Activated T-cell treated with anti-CD3 and anti-CD28 coated beads, Interleukin-2, amount 50 U/mL, for 1 hour (primary cell): ENCODE results near the gene RHEB.

Experiments used
- DNase-seq: peaks from one replicate; pipeline ENCODE4 v3.0.0-alpha.2; 2020

RHEB gene

GRCh38 chr7:151468217-151469018 is 51.3 kb downstream of the RHEB start:
- DNase-seq, result no peak

GRCh38 chr7:151465169-151465568 is 54.5 kb downstream of the RHEB start:
- DNase-seq, result no peak

- no peak for DNase-seq
Observed at GRCh38 chr7:151462306-151462779, 57.4 kb downstream of the RHEB start.

DNA sequence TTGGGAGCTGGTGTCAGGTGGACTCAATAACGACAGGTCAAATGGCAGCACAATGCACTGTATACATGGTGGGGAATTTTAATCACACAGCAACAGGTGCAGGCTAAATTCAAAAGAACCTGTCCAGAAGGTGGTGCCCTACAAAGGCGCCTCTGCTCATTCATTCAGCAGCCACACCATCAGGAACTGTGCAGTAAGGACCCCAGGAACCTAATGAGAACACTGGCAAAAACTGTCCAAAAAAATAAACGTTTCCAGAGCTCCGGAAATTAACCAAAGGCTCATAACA is 57.8 kb downstream of the RHEB start:
- DNase-seq, result no peak

DNA sequence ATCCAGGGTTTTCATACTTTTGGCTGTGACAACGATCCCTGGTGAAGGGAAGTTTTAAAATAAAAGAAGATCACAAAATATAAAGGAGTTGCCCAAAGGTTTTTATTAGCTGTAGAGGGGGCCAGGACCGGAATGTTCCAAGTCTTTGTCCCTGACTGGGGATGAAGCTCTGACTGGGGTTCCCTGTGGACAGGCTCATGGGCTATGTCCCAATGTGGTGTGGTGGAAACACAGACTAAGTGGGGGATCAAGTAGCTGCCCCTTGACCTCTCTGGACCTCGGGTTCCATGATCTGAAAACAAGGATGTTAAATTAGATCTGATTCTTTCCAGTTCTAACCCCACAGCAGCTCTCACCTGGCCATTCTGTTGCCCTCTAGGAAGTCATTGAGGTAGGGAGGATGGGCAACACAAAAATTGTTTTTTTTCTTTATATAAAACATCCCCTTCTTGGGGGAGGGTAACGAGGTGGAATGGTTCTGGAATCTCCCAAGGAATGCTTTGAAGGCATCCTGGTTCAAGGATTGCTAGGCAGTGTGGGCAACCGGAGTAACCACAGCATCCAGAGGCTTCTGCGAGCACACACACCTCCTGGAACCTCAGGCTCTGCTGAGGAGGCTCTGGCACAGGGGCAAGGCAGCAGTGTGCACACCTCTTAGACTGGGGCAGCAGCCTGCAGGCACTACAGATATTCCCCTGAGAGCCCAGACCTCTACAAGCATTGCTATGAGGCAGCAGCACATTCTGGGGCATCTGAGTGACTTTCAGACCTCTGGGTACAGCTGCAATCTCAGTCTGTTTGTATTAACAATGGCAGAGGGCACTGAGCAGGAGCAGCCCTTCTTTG is 58.4 kb downstream of the RHEB start:
- no peak for DNase-seq

DNA sequence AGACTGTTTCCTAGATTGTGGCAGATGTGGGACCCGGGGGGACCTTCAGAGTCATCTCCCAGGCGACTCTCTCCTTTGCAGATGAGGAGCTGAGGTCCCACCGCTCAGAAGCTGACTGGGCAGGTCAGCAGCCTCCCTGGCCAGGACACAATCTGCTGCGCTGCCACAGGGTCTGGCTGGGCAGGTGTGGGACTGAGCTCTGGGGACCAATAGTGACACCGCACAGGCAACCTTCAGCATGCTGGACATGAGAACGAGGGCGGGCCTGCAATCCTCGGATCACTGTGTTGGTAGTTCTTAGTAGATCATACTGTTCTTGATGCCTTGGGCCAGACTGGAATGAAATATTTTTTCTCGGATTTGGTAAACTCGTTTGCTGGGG is 59.2 kb downstream of the RHEB start:
- no peak for DNase-seq

- no peak for DNase-seq
Observed at GRCh38 chr7:151459726-151460473, 59.8 kb downstream of the RHEB start.

DNA sequence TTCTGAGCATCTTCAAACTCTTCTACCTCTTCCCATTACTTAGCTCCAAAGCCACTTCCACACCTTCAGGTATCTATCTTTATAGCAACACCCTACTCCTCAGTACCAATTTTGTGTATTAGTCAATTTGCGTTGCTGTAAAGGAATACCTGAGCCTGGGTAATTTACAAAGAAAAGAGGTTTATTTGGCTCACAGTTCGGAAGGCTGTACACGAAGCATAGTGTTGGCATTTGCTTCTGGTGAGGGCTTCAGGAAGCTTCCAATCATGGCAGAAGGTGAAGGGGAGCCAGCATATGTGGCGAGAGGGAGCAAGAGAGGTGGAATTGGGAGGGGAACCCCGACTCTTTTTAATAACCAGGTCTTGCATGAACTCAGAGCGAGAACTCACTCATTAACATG is 62.2 kb downstream of the RHEB start:
- no peak for DNase-seq

- no peak for DNase-seq
Observed at GRCh38 chr7:151456782-151457181, 62.9 kb downstream of the RHEB start.

- DNase-seq, result no peak
Observed at GRCh38 chr7:151456276-151456675, 63.4 kb downstream of the RHEB start.

- DNase-seq, result no peak
Observed at GRCh38 chr7:151455690-151456089, 64.0 kb downstream of the RHEB start.

DNA sequence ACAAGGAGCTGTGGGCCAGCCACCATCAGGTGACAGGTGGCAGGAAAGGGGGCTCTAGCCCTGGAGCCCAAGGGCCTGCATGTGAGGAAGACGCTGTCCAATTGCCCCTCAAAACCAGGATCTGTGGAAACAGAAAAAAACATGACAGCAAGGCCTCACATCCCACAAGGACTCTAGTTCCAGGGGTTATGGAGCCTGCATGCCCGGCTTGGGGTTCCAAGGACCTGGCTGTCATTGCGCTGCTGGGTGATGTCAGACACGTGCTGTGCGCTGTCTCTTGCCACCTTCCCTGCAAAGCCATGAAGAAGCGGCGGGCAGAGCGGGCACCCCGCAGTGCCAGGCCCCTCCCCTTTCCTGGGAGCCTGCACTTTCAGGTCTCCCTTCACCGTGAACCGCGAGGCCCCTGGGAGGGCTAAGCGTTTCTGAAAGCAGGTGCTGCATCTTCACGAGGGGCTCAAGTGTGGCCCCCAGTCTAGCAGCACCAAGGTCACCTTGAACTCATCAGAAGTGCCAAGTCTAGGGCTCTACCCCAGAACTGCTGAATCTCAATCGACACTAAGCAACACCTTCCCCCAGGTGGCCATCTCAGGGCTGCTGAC is 64.7 kb downstream of the RHEB start:
- DNase-seq, result no peak

- DNase-seq, result no peak
Observed at GRCh38 chr7:151454305-151454704, 65.4 kb downstream of the RHEB start.

- DNase-seq, result peak; percentile 5
Observed at GRCh38 chr7:151453326-151453791, 66.3 kb downstream of the RHEB start.

DNA sequence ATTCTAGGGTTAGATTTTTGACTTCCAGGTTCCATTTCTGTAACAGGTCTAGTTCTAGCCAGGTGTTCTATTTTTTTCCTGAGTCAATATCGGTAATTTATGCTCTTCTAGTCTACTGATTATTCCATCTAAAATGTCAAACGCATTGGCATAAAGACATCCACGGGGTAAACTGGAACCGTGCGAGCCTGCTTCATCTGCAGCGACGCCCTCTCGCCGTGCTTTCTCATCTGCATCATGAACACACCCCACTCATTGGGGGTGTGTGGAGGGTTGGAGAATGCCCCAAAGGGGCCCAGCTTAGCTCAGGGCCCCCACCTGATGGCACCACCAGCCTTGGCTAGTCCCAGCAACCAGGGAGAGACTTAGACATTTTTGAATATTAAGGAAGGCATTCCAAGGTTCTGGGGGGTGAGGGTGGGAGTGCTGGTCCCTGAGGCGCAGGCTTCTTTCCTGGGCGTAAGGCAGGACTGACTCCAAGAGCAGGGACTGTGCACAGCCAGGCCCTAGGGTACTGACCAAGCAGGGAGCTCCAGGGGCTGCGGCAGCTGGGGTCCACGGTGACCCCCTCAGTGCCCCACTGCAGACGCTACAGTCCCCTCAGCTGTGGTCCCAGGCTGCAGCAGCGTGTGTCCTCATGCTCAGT is 66.9 kb downstream of the RHEB start:
- DNase-seq, result peak; percentile 3

GRCh38 chr7:151451626-151452571 is 67.8 kb downstream of the RHEB start:
- DNase-seq, result peak; percentile 13

DNA sequence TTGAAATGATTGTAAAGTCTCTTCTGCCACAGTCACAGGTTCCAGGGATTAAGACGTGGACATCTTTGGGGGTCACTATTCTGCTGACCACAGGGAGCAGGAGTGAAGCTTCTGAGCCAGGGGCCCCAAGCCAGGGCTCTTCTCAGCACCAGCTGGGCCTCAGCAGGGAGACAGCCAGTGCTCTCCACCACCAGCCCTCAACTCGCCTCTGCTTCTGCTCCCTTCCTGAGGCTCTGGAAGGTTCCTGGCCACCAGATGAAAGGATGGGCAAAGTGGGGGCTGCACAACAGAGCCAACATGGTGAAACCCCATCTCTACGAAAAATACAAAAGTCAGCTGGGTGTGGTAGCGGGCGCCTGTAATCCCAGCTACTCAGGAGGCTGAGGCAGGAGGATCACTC is 68.5 kb downstream of the RHEB start:
- no peak for DNase-seq

DNA sequence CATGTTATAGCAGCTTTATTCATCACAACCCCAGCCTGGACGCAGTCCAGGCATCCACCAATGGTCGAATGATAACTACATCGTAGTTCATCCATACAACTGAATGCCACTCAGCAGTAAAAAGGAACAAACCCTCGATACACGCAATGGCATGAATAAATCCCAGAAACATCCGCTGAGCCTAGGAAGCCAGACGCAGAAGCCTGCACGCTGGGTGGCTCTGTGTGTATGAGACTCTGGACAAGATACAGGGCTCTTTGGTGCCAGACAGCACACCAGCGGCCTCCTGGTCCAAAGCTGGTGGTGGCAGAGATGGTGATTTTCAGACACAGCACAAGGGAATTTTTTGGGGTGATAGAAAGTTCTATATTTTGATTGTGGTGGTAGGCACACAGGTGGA is 69.7 kb downstream of the RHEB start:
- peak; percentile 5 for DNase-seq

GRCh38 chr7:151448261-151449252 is 71.1 kb downstream of the RHEB start:
- DNase-seq, result peak; percentile 86

GRCh38 chr7:151447901-151448260 is 71.8 kb downstream of the RHEB start:
- DNase-seq, result no peak
